Inflammatory macrophage (primary cell): ENCODE data around the gene SH2B3.

Source experiments
- DNase-seq, 2 donors: peaks; one replicate each; pipeline ENCODE4 v3.0.0-alpha.2; 2020 to 2022

SH2B3 gene

GRCh38 chr12:111428728-111429175, 23.0 kb downstream of the SH2B3 start:
- DNase-seq = peak; percentile 73 to 77

DNA sequence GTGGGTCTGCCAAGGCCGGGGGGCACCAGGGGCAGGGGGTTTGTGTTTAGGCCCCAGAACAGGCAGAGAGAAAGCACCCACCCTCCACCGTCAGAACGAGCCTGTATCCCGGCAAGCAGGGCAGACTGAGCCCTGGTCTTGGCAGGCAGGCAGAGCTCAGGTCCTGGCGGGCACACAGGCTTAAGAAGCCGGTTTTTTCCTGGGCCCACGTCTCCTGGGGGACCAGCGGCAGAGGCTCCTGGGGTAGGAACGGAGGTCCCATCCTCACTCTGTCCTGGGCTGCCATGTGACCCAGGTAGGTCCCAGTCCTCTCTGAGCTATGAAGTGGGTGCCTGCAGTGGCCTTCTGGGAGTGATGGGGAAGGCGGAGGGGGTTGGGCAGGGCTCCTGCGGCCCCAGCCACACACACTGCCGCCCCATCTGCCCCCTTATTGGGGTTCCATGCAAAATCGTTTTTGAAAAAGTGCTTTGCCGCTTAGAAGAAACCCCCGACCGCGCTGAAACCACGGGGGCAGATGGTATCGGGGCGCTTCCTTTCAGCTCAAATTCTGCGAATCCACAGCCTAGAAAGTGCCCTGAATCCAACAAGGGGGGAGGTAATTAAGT, 24.2 kb downstream of the SH2B3 start:
- DNase-seq = no peak

DNA sequence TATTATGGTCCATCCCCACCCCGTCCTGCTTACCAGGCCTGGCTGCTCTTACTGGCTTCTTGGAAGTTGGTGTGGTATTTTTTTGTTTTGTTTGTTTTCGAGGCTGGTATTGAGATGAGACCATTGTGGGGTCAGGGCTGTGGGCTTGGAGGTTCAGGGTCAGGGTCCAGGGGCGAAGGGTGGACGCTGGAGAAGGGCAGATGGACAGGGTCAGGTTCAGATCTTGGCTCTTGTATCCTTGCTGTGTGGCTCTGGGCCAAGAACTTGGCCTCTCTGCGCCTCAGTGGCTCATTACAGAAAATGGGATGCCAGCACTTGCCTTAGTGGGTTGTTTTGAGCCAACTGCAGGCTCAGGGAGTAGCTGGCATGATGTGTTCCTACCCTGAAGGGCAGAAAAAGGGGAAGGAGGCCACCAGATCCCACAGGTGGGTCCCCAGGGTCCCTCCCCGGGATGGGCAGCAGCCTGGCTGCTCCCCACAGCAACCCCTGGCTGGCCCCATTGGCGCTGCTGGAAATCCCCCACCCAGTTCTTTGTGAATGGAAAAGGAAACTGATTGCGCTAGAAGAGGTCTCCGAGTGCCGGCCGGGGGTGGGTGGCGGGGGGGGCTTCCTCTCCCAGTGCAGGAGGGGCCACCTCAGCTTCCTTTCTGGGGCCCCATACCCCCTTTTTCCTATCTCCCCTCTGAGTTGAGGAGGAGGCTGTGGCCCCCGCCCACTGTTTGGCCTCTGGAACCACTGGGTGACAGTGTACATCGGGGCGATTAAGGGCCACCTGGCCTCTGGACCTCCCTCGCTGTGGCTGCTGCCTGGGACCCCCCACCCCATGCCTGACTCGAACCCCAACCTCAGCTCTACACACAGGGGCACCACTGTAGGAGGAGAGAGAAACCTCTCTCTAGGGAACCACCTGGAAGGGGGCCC, 25.0 kb downstream of the SH2B3 start:
- DNase-seq = peak in 1 of 2 donors; percentile 32

DNA sequence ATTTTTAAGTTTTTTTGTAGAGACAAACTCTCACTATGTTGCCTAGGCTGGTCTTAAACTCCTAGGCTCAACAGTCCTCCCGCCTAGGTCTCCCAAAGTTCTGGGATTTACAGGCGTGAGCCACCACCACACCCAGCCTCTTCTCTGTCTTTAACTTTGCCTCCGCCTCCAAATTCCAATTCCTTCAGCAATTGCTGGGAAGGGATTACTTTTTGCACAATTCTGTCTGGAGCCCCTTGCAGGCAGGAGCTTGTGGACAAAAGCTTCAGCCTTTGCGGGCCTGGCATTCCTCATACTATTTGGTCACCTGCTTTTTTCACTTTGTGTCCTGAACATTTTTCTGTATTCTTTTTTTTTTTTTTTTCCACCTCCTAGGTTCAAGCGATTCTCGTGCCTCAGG, 26.0 kb downstream of the SH2B3 start:
- DNase-seq = no peak

DNA sequence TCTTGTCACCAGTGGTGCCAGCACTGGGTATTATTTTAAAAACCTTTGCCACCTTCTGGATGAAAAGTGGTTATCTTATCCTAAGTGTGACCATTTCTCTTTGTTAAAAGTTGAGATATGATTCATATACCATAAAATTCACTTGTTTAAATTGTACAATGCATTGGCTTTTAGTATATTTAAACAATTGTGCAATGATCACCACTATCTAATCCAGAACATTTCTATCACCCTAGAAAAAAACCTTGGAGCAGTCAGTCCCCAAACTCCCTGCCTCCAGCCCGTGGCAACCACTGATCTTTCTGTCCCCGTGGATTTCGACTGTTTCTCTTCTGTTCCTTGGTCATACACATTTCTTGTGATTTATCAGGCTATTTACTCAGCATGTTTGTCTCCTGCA, 28.3 kb downstream of the SH2B3 start:
- DNase-seq = no peak

DNA sequence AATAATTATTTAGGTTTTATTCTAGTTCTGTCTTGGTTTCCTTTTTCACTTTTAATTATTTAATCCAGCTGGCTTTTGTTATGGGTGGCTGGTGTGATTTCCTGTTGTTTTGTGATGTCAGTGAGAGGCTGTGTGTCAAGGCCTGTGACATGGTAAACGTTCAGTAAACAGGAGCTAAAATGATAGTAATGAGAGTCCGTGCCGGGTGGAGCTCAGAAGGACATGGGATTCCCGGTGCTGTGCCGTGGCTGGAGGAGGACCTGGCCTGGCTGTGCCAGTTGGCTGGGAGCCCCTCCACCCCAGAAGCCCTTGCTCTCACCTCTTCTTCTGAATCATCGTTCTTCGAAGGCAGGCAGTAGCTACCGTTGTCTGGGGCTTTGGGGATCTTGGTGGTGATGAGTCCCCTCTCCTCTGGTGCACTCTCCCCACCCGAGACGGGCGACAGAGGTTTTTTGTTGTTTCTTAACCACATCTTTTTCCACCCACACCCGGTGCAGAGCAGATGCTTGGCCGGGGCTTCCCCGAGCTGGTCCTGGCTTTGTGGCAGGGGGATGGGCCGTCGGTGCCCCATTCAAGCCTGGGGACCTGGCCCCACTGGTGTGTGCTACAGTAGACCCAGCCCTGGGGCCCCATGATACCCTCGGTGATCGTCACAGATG, 29.1 kb downstream of the SH2B3 start:
- no peak for DNase-seq

DNA sequence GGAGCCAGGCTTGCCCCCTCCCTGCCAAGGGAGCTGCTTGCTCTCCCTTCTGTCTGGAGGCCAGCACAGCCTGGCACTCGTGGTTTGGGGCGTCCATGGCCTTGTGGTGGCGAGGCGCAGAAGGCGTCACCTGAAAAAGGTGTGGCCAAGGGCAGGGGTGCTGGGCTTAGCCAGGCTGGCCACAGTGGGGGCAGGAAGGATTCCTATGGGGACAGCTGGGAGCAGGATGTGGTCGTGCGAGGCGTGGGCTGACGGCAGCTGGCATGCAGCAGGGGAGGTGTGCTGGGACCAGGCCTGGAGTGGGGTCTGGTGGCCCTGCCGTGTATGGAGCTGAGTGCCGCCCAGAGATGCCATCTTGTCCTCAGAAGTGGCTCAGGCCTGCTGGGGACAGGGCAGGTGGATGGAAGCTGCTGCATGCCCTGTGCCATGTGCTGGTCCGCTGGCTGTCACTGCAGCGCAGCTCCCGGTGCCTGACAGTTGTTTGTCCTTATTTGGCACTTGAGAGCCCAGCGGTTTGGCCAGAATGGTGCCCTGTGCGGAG, 30.0 kb downstream of the SH2B3 start:
- DNase-seq = no peak

- no peak for DNase-seq
Measured at GRCh38 chr12:111436266-111436665, 30.5 kb downstream of the SH2B3 start.

DNA sequence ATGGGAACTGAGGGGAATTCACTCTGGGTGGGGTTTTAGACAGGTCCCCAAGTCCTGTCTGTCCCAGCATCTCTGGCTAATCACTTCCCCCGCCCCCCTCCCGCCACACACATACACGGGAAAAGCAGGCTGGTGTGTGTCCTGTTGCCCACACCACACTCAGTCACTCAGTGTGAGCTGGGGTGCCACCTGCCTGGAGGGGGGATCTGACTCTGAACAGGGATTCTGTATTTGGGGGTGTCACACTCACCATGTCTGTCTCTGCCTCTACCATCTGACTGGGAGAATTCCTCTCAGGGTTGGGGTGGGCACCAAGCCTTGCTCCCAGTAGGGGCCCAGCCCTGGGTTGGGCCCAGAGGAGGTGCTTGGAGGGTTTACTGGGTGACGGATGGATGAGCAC, 31.1 kb downstream of the SH2B3 start:
- no peak for DNase-seq

DNA sequence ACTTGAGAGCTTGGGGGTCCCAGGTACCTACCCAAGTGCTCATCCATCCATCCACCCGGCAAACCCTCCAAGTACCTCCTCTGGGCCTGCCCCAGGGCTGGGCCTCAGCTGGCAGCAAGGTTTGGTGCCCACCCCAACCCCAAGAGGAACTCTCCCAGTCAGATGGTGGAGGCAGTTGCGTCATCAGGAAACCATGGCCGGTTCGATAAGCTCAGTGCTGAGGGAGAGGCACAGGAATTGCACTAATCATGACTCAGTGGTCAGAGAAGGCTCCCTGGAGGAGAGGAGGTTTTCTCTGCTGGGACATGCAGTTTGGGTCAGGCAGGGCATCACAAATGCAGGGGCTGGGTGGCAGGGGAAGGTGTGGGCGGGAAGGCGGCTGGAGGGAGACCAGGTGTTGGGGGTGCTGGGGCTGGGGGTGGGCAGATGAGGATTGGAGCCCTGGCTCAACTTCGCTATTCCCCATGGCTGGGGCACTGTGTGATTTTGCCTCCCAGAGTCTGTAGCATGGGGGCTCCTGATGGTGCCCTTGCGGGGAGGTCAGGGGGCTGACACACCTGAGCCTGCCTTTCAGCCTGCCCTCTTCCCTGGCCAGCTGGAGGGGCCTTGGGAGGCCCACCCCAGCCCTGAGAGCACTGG, 32.2 kb downstream of the SH2B3 start:
- DNase-seq = peak; percentile 88 to 91

DNA sequence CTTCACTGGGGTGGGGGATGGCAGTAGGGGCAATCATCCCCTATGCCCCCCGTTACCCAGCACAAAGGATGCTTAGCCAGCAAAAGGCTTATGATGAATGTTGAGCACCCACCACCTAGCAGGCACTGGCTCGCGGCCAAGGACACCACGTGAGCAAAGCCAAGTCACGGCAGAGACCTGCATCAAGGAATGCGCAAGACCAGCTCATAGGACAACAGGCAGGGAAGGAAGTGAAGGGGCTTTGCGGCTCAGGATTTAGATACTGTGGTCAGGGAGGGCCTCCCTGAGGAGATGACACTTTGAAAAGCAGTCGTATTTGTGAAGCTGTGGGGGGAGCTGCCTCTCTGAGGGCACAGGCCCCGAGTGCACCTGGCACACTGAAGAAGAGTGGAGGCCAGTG, 32.8 kb downstream of the SH2B3 start:
- DNase-seq = peak; percentile 26 to 61

GRCh38 chr12:111439657-111440151, 34.0 kb downstream of the SH2B3 start:
- DNase-seq = no peak

- no peak for DNase-seq
Measured at GRCh38 chr12:111440152-111440551, 34.4 kb downstream of the SH2B3 start.

DNA sequence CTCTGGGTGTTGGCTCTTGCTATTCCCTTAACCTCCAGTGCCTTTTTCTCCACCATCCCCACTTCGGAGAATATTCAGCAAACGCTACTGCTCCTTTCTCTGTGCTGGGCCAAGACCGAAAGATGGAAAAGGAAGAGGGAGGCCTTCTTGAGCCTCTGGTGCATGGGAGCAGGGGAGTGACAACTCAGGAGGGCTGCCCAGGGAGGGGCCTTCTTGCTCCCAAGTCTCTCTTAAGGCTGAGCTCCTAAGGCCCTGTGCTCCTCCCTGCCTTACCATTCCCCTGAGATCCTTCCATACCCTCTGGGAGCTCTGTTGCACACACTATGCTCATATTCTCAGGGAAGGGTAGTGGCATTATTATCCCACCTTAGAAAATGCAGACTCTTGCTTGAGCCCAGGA, 34.9 kb downstream of the SH2B3 start:
- no peak for DNase-seq

DNA sequence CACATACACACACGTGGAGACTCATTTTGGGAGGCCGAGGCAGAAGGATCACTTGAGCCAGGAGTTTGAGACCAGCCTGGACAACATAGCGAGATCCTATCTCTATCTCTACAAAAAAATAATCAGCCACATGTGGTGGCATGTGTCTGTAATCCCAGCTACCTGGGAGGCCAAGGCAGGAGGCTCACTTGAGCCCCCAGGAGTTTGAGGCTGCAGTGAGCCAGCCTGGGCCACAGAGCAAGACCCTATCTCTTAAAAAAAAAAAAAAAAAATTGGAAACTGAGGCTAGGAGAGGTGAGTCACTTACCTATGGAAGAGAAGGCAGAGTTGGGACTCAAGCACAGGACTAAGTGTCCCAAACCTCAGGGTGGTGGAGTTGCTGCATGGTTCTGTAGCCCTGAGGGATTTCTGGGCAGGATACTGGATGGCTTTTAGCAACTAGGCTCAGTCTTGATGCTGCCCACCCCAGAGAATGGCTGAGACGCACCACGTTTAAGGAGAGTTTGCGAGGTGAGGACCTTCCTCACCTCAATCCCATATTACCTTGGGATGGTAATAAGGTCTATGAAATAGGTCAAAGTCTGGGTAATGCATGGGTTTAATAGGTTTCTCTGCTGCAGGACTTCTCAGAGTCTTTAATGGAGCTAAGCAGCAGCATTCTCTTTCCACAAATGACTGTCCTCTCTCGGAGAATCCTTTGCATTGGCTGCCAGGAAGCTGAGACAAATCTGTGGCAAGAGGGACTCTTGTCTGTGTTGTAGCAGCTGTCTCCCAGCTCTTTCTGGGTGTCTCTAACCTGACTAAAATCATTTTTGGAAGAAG, 35.6 kb downstream of the SH2B3 start:
- no peak for DNase-seq

GRCh38 chr12:111442301-111443045, 36.8 kb downstream of the SH2B3 start:
- DNase-seq = no peak

DNA sequence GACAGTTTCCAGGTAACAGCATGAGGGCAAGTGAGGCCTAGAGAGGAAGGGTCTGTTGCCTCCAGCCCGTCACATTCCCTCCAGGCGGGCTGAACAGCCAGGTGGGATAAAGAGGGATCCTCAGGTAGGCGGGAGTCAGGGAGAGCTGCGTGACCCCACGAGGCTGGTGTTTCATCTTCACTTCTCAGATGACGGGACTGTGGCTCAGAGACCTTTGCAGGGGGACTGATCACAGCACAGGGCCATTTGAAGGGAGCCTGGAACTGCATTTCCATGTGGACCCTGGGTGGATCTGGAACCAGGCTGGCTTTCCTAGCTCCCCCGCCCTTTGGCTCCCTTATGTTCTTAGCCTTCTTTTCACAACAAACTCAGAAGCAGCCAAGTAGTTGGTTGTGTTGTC, 37.4 kb downstream of the SH2B3 start:
- no peak for DNase-seq

DNA sequence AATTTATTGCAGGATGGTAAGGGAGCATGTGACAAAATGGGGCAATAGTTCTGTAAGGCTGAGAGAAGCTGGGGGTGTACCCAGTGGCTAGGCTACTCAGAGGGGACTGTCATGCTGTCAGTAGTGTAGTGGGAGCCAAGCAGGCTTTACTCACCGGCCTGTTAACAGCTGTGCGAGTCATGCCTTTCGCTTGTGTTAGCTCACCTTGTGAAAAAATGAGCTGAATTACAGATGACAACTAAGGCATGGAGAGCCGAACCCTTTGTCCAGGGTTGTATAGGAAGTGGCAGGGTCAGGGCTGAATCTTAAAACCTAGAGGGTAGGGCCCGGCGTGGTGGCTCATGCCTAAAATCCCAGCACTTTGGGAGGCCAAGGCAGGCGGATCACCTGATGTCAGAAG, 37.9 kb downstream of the SH2B3 start:
- DNase-seq = peak; percentile 84 to 94

GRCh38 chr12:111444314-111444924, 38.7 kb downstream of the SH2B3 start:
- DNase-seq = no peak
